Gastroesophageal sphincter (tissue), 4 donors: ENCODE measurements around the gene DDX54. TPM values are rescaled to one million over a fixed set of nuclear protein-coding genes. Genes with fewer than 3 reads are reported as not detected.

ENCODE experiments used
- ATAC-seq: fragments of 150-250 bp; one replicate; pipeline ENCODE4 v1.9.1; 2016; ENCODE audit warnings: mild to moderate bottlenecking, moderate library complexity
- H3K27ac ChIP-seq, 4 donors: fragments of 200-600 bp; sonication (generic) in 3 of 4; 1 replicate in 3 of 4; 2 replicates in 1 of 4; pipeline ENCODE4 v1.5.1; 2016 to 2019
- H3K27me3 ChIP-seq: fragments of 200-600 bp; sonication (generic); one replicate; pipeline ENCODE4 v1.5.1; 2019
- H3K36me3 ChIP-seq, 2 donors: fragments of 200-600 bp; sonication (generic); one replicate each; pipeline ENCODE4 v1.5.1; 2019; ENCODE audit warnings: control low read depth in 1 of 2
- H3K4me1 ChIP-seq, 3 donors: fragments of 200-600 bp; sonication (generic); 1 replicate in 2 of 3; 2 replicates in 1 of 3; pipeline ENCODE4 v1.5.1; 2016 to 2019; ENCODE audit warnings: control low read depth in 2 of 3
- H3K4me3 ChIP-seq, 2 donors: fragments of 200-600 bp; sonication (generic); one replicate each; pipeline ENCODE4 v1.5.1; 2019; ENCODE audit warnings: mild to moderate bottlenecking in 1 of 2, moderate library complexity in 1 of 2
- H3K9me3 ChIP-seq, 3 donors: fragments of 200-600 bp; sonication (generic); one replicate each; pipeline ENCODE4 v1.5.1; 2017 to 2019; ENCODE audit warnings: control low read depth in 2 of 3
- CTCF ChIP-seq, 4 experiments: fragments of 200-600 bp in 2 of 4; fragments of 450-650 bp in 2 of 4; sonication (generic) in 1 of 4; IDR thresholded peaks; one replicate each; pipeline ENCODE4 v1.5.1; 2017 to 2019; ENCODE audit warnings: antibody characterized with exemption in 4 of 4, mild to moderate bottlenecking in 2 of 4, moderate library complexity in 2 of 4
- EP300 ChIP-seq: sonication (generic); formaldehyde crosslinking; IDR thresholded peaks from one replicate; pipeline ENCODE4 v1.6.1; 2017; ENCODE audit warnings: antibody characterized with exemption, mild to moderate bottlenecking
- POLR2A ChIP-seq, 2 donors: fragments of 450-650 bp; IDR thresholded peaks; one replicate each; pipeline ENCODE4 v1.6.1; 2017; ENCODE audit warnings: antibody characterized with exemption in 2 of 2, mild to moderate bottlenecking in 2 of 2, moderate library complexity in 1 of 2
- POLR2AphosphoS5 ChIP-seq: sonication (generic); formaldehyde crosslinking; IDR thresholded peaks from one replicate; pipeline ENCODE4 v1.6.1; 2017; ENCODE audit warnings: antibody characterized with exemption
- WGBS, 2 donors: methylation state at CpG; one replicate each; pipeline ENCODE4 v1.1.5; 2018; ENCODE audit warnings: low coverage in 1 of 2; 5-methylcytosine and 5-hydroxymethylcytosine counted together
- total RNA-seq, 4 donors: library from RNA; depleted of rRNA; stranded (reverse); fragments of >200 nt; gene quantifications; one replicate each; pipeline ENCODE4 v1.1.0, GENCODE V29; 2016

The DDX54 gene
- total RNA-seq, 4 donors from 2014 or later: 38.0 to 60.4 (median 53.3) TPM

- peak; percentile 68 for ATAC-seq
- Histone ChIP-seq H3K27ac (no peak overlapping the region), H3K9me3 (peaks cover 0 to 11% (median 0%) of the 10 kb centered on the region in 3 donors), H3K4me1 (no peaks in the 10 kb centered on the region), H3K27me3 (no peaks in the 10 kb centered on the region), H3K36me3 (peaks cover 0 to 100% of the 10 kb centered on the region in 2 donors), H3K4me3 (no peak overlapping the region)
- TF ChIP-seq POLR2A (IDR thresholded peaks at IDR 0.05) (no peak), CTCF (IDR thresholded peaks at IDR 0.05) (peak in 3 of 4 experiments; percentile 78 to 97 (median 88))
- 3 to 13% methylated on average over 6 to 7 of the region's 32 CpGs for WGBS, 2 donors
These were observed 10.6 kb downstream of the DDX54 start for GRCh38 chr12:113174461-113175384.

DNA sequence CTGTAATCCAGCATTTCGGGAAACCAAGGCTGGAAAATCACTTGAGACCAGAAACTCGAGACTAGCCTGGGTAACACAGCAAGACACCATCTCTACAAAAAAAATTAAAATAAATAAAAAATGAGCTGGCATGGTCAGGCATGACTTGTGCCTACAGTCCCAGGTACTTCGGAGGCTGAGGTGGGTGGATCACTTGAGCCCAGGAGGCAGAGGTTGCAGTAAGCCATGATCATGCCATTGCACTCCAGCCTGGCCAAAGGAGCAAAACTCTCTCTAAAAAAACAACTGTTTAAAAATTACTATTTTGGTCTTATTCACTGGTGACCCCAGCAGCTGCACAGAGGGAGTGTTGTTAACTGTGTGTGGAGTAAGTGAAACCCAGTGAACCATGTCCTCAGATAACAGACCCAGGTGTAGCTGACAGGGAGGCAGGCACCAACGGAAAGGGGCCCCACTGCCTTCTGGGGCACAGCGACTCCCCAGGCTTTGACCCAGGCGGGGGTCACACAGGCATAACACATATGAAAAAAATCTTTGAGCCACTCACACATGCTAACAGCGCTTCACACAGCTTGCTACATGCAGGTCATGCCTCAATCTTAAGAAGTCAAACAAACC lies 12.1 kb downstream of the DDX54 start:
- 89 to 100% methylated on average over 1 of the region's 7 CpGs for whole genome bisulfite sequencing, 2 donors
- H3K4me1 ChIP-seq: no peaks in the 10 kb centered on the region
- no peak overlapping the region for H3K27ac ChIP-seq
- H3K9me3 ChIP-seq: peaks cover 0 to 11% (median 0%) of the 10 kb centered on the region in 3 donors
- H3K27me3 ChIP-seq: no peaks in the 10 kb centered on the region
- H3K4me3 ChIP-seq: no peak overlapping the region
- peaks cover 0 to 100% of the 10 kb centered on the region in 2 donors for H3K36me3 ChIP-seq
- TF ChIP-seq CTCF (IDR thresholded peaks at IDR 0.05) (no peak), POLR2A (IDR thresholded peaks at IDR 0.05) (no peak), POLR2AphosphoS5 (no peak), EP300 (no peak)
- ATAC-seq: no peak

GRCh38 chr12:113172185-113172584 lies 13.1 kb downstream of the DDX54 start:
- Histone ChIP-seq H3K27ac (no peak overlapping the region), H3K27me3 (no peaks in the 10 kb centered on the region), H3K4me1 (no peaks in the 10 kb centered on the region), H3K9me3 (peaks cover 0 to 6% (median 0%) of the 10 kb centered on the region in 3 donors), H3K4me3 (no peak overlapping the region), H3K36me3 (peaks cover 0 to 100% of the 10 kb centered on the region in 2 donors)
- 95 to 98% methylated on average over 6 to 12 of the region's 20 CpGs for WGBS, 2 donors
- TF ChIP-seq POLR2AphosphoS5 (no peak), EP300 (no peak), CTCF (IDR thresholded peaks at IDR 0.05) (no peak), POLR2A (IDR thresholded peaks at IDR 0.05) (no peak)
- ATAC-seq: no peak

GRCh38 chr12:113171543-113171942 lies 13.7 kb downstream of the DDX54 start:
- Histone ChIP-seq H3K4me3 (no peak overlapping the region), H3K9me3 (no peaks in the 10 kb centered on the region), H3K36me3 (peaks cover 0 to 100% of the 10 kb centered on the region in 2 donors), H3K27ac (no peak overlapping the region), H3K4me1 (no peaks in the 10 kb centered on the region), H3K27me3 (no peaks in the 10 kb centered on the region)
- 67 to 95% methylated on average over 5 to 8 of the region's 9 CpGs for WGBS, 2 donors
- no peak for ATAC-seq
- TF ChIP-seq CTCF (IDR thresholded peaks at IDR 0.05) (no peak), EP300 (no peak), POLR2A (IDR thresholded peaks at IDR 0.05) (no peak), POLR2AphosphoS5 (no peak)
